Smooth muscle cell (in vitro differentiated cells): ENCODE data around the gene SHCBP1L. TPM values are rescaled to one million over a fixed set of nuclear protein-coding genes. Genes with fewer than 3 reads are reported as not detected.
A peak's percentile ranks its signal among the peaks of the same experiment; 100 is the strongest.

Experiments
- DNase-seq: peaks from one replicate; lab custom pipeline; 2025; ENCODE audit not compliant: unreplicated experiment; lab: John Stamatoyannopoulos, UW
- H2AFZ ChIP-seq: fragments of 200-600 bp; sonication (generic); 2 replicates; pipeline ENCODE4 v1.6.0; 2016; ENCODE audit warnings: antibody characterized with exemption, low read depth, mild to moderate bottlenecking
- H3F3A ChIP-seq: fragments of 200-600 bp; sonication (generic); 2 replicates; pipeline ENCODE4 v1.6.0; 2017; ENCODE audit warnings: antibody characterized with exemption, low read depth
- H3K27ac ChIP-seq: fragments of 200-600 bp; sonication (generic); 2 replicates; pipeline ENCODE4 v1.5.1; 2016; ENCODE audit warnings: low read depth, mild to moderate bottlenecking
- H3K27me3 ChIP-seq: fragments of 200-600 bp; sonication (generic); 2 replicates; pipeline ENCODE4 v1.6.1; 2016; ENCODE audit warnings: low read depth, mild to moderate bottlenecking
- H3K36me3 ChIP-seq: fragments of 200-600 bp; sonication (generic); 2 replicates; pipeline ENCODE4 v1.5.1; 2016; ENCODE audit warnings: low read depth
- H3K4me1 ChIP-seq: fragments of 200-600 bp; sonication (generic); 2 replicates; pipeline ENCODE4 v1.5.1; 2016; ENCODE audit warnings: low read depth
- H3K4me2 ChIP-seq: fragments of 200-600 bp; sonication (generic); 2 replicates; pipeline ENCODE4 v1.6.0; 2016; ENCODE audit warnings: mild to moderate bottlenecking
- H3K4me3 ChIP-seq: fragments of 200-600 bp; sonication (generic); 2 replicates; pipeline ENCODE4 v1.5.1; 2016; ENCODE audit warnings: mild to moderate bottlenecking
- H3K79me2 ChIP-seq: fragments of 200-600 bp; sonication (generic); 2 replicates; pipeline ENCODE4 v1.6.0; 2016; ENCODE audit warnings: low read depth, mild to moderate bottlenecking
- H3K9ac ChIP-seq: fragments of 200-600 bp; sonication (generic); 2 replicates; pipeline ENCODE4 v1.6.0; 2016; ENCODE audit warnings: low read depth
- H3K9me3 ChIP-seq: fragments of 200-600 bp; sonication (generic); replicated peaks from 2 replicates; pipeline ENCODE4 v1.5.1; 2016; ENCODE audit warnings: low read depth
- H4K20me1 ChIP-seq: fragments of 200-600 bp; sonication (generic); 2 replicates; pipeline ENCODE4 v1.6.0; 2016; ENCODE audit warnings: low read depth
- CTCF ChIP-seq: fragments of 200-600 bp; sonication (generic); IDR thresholded peaks from 2 replicates; pipeline ENCODE4 v1.5.1; 2017; ENCODE audit warnings: borderline replicate concordance, mild to moderate bottlenecking, antibody characterized with exemption; ENCODE audit not compliant: insufficient read depth, poor library complexity, severe bottlenecking
- WGBS: methylation state at CpG from one replicate; pipeline ENCODE4 v1.1.7; 2016; ENCODE audit warnings: low lambda C conversion rate; 5-methylcytosine and 5-hydroxymethylcytosine counted together
- polyA plus RNA-seq: library from polyadenylated mRNA; unstranded; fragments of >200 nt; fragmentation: Nextera tagmentation; extraction: Ambion mirVana; gene quantifications from 2 replicates; pipeline ENCODE4 v1.2.1, GENCODE V29; 2016
- total RNA-seq: library from RNA; depleted of rRNA; stranded (reverse); fragments of >200 nt; gene quantifications from 2 replicates; pipeline ENCODE4 v1.2.3, GENCODE V29; 2014

Gene SHCBP1L
- total RNA-seq (not detected in 2 replicates), polyA plus RNA-seq (not detected in 2 replicates)

DNA sequence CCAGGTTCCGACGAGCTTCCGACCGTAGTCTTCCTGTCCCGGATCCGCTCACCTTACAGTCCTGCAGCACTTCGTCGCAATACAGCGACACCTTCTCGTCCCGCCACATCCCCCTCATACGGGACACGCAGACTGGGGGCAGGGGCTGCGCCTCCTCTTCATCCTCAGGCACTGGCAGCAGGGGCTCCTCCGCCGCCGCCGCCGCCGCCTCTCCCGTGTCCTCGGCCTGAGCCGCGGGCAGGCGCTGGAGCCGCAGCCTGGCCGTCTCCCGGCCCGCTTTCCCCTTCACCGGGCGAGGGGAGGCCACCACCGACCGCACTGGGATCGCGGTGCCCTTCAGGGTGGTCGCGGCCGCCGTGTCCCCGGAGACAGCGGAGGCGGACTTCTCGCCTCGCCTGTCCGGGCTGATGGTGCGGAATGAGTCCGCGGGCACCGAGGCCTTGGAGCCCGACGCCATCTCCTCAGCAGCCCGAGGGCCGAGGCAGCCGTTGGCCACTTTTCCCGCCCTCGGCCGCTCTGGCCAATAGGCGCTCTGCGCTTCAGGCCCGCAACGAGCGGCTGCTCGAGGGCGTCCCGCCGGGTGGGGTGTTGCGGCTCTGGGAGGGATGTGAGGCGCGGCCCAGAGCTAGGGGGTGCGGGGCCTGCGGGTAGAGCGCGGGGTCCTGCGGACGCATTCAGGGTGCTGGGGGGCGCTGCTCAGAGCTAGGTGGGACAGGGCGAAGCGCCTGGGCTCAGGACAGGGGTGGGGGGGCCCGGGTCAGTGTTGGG is at the start of gene SHCBP1L:
Gene SHCBP1L (minus strand): TSS at position 490 of the 768 bp plus-strand sequence. CDS start 33 bp downstream, at position 457.
- whole genome bisulfite sequencing: 97% methylated on average over 54 of the region's 79 CpGs
- Histone ChIP-seq H3K79me2 (no peaks in the 10 kb centered on the region), H3F3A (no peaks in the 10 kb centered on the region), H3K36me3 (no peaks in the 10 kb centered on the region), H3K4me2 (no peak within 1 kb of the TSS), H3K9ac (no peak within 1 kb of the TSS), H3K9me3 (no peaks in the 10 kb centered on the region), H4K20me1 (no peaks in the 10 kb centered on the region), H3K27me3 (no peaks in the 10 kb centered on the region), H2AFZ (no peak within 1 kb of the TSS), H3K4me1 (no peaks in the 10 kb centered on the region), H3K27ac (no peak within 1 kb of the TSS), H3K4me3 (no peak within 1 kb of the TSS)
- TF ChIP-seq CTCF: no peak
- no peak for DNase-seq

DNA sequence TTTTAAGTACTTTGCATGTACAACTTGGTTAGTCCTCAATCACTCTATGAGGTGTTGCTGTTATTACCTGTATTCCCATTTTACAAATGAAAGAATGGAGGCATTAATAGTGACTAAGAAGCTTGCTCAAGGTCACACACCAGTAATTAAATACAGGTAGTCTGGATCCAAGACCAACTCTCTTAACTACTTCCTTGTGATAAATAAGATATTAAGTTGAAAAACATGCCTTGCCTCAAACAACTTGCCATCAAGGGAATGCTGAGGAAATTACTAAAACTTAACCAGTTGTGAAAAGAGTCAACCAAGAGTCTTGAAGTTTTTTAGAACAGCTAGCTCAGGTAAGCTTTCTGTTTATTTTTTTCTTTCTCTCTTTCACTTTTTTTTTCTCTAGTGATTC is 49.3 kb upstream of the SHCBP1L start:
- Histone ChIP-seq H3K4me2 (no peak overlapping the region), H3K79me2 (no peaks in the 10 kb centered on the region), H3K9me3 (no peaks in the 10 kb centered on the region), H3K4me1 (peaks cover 8% of the 10 kb centered on the region), H4K20me1 (no peaks in the 10 kb centered on the region), H2AFZ (no peak overlapping the region), H3K27me3 (no peaks in the 10 kb centered on the region), H3K4me3 (no peak overlapping the region), H3K36me3 (no peaks in the 10 kb centered on the region), H3K9ac (no peak overlapping the region), H3F3A (no peaks in the 10 kb centered on the region), H3K27ac (no peak overlapping the region)
- TF ChIP-seq CTCF: no peak
- no peak for DNase-seq

- H3K27ac ChIP-seq: peak overlapping the region; percentile 76
- no peak for TF ChIP-seq CTCF
- H3K9me3 ChIP-seq: no peaks in the 10 kb centered on the region
- H3K27me3 ChIP-seq: no peaks in the 10 kb centered on the region
- 67% methylated on average over 4 of the region's 4 CpGs for WGBS
- peaks cover 8% of the 10 kb centered on the region for H3K4me1 ChIP-seq
- H2AFZ ChIP-seq: no peak overlapping the region
- no peaks in the 10 kb centered on the region for H3K79me2 ChIP-seq
- H3K36me3 ChIP-seq: no peaks in the 10 kb centered on the region
- H3F3A ChIP-seq: no peaks in the 10 kb centered on the region
- no peak for DNase-seq
- H3K4me2 ChIP-seq: peak overlapping the region; percentile 55
- H4K20me1 ChIP-seq: no peaks in the 10 kb centered on the region
- no peak overlapping the region for H3K4me3 ChIP-seq
- peak overlapping the region; percentile 25 for H3K9ac ChIP-seq
These were observed 47.4 kb upstream of the SHCBP1L start for GRCh38 chr1:183000167-183000962.
